Gastrocnemius medialis (tissue), 4 donors: ENCODE results near the gene PROX1. TPM values are rescaled to one million over a fixed set of nuclear protein-coding genes. Genes with fewer than 3 reads are reported as not detected.

ENCODE experiments used
- ATAC-seq, 2 donors: fragments of 150-250 bp; one replicate each; pipeline ENCODE4 v1.9.1; 2016
- DNase-seq, 2 donors: peaks; one replicate each; pipeline ENCODE4 v3.0.0-alpha.2; 2019
- H3K27ac ChIP-seq, 4 donors: fragments of 200-600 bp; sonication (generic); 1 replicate in 1 of 4; 2 replicates in 3 of 4; pipeline ENCODE4 v1.5.1; 2016 to 2018; ENCODE audit warnings: mild to moderate bottlenecking in 2 of 4, moderate library complexity in 1 of 4
- H3K27me3 ChIP-seq, 3 donors: fragments of 200-600 bp; sonication (generic) in 2 of 3; 1 replicate in 1 of 3; 2 replicates in 2 of 3; pipeline versions ENCODE4 v1.5.1 to v1.6.0; 2016 to 2019; ENCODE audit warnings: mild to moderate bottlenecking in 1 of 3, moderate library complexity in 1 of 3
- H3K36me3 ChIP-seq, 2 donors: fragments of 200-600 bp; sonication (generic) in 1 of 2; one replicate each; pipeline ENCODE4 v1.5.1; 2017 to 2018
- H3K4me1 ChIP-seq, 2 donors: fragments of 200-600 bp; sonication (generic) in 1 of 2; one replicate each; pipeline ENCODE4 v1.5.1; 2016 to 2017; ENCODE audit warnings: mild to moderate bottlenecking in 2 of 2
- H3K4me3 ChIP-seq, 4 donors: fragments of 200-600 bp; sonication (generic) in 3 of 4; 1 replicate in 1 of 4; 2 replicates in 3 of 4; pipeline ENCODE4 v1.5.1; 2016 to 2019; ENCODE audit warnings: mild to moderate bottlenecking in 2 of 4
- H3K9me3 ChIP-seq, 3 donors: fragments of 200-600 bp; sonication (generic) in 2 of 3; 1 replicate in 1 of 3; 2 replicates in 2 of 3; pipeline ENCODE4 v1.5.1; 2016 to 2019
- CTCF ChIP-seq, 5 experiments: fragments of 450-650 bp in 3 of 5; fragments of 200-600 bp in 2 of 5; sonication (generic) in 2 of 5; IDR thresholded peaks in 4 of 5; conservative IDR thresholded peaks in 1 of 5; 1 replicate in 4 of 5; 2 replicates in 1 of 5; pipeline ENCODE4 v1.5.1; 2016 to 2019; ENCODE audit warnings: antibody characterized with exemption in 5 of 5, mild to moderate bottlenecking in 3 of 5, moderate library complexity in 3 of 5
- POLR2A ChIP-seq, 2 donors: fragments of 450-650 bp; IDR thresholded peaks; one replicate each; pipeline ENCODE4 v1.6.1; 2017; ENCODE audit warnings: antibody characterized with exemption in 2 of 2, mild to moderate bottlenecking in 2 of 2, moderate library complexity in 2 of 2
- in situ Hi-C, 4 donors: fragments of 200-750 bp; cut with MboI; loops; one replicate each; pipeline versions ENCODE4 v1.15.0 to v1.8.0; 2017; ENCODE audit warnings: low sequenced_read_pairs in 4 of 4
- intact Hi-C: fragments of 100-400 bp; cut with DNase I; formaldehyde crosslinking; loops from one replicate; pipeline ENCODE4 v1.15.1; 2023; ENCODE audit warnings: low total_unique reads
- total RNA-seq, 4 donors: library from RNA; depleted of rRNA; stranded (reverse); fragments of >200 nt; gene quantifications; one replicate each; pipeline versions ENCODE4 v1.1.0 to v1.2.3, GENCODE V29; 2016

Gene PROX1
- total RNA-seq, 4 donors from 2014 or later, result 4.1 to 8.0 (median 5.5) TPM

GRCh38 chr1:214004014-214004413 lies 16.2 kb downstream of the PROX1 start:
- in situ Hi-C loops, result no loop called here
- DNase-seq (no peak), ATAC-seq (no peak)

DNA sequence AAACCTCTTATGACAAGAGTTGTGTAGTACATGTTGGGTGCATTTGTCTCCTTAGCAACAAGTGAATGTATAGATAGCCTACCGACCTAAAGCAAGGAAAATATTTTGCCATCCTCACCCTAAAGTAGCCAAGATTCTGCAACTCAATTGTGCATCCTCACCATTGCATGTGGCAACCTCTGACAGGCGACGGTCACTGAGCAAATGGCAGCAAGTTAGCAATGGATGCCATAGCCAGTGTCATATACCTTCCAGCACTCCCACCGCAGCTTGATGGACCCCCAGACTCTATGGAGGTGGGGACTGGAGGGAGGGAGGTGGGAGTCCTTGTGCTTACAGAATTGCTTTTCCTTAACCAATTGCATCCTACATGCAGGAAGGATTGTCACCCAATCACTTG lies 17.0 kb downstream of the PROX1 start:
- DNase-seq (no peak), ATAC-seq (no peak)
- no peaks in the 10 kb centered on the region for H3K27me3 ChIP-seq
- TF ChIP-seq POLR2A (IDR thresholded peaks at IDR 0.05) (no peak), CTCF (IDR thresholded peaks at IDR 0.05 in 4 of 5, conservative IDR thresholded peaks at IDR 0.05 in 1 of 5) (no peak)
- H3K4me1 ChIP-seq, result peaks cover 0 to 12% of the 10 kb centered on the region in 2 donors
- intact Hi-C loops, result no loop called here
- no peak overlapping the region for H3K4me3 ChIP-seq
- no peaks in the 10 kb centered on the region for H3K36me3 ChIP-seq
- in situ Hi-C loops, result no loop called here
- H3K9me3 ChIP-seq, result no peaks in the 10 kb centered on the region
- H3K27ac ChIP-seq, result no peak overlapping the region

More at GRCh38 chr1:214004014-214004413, 16.2 kb downstream of the PROX1 start:
- Histone ChIP-seq H3K4me1 (peaks cover 0 to 10% of the 10 kb centered on the region in 2 donors), H3K36me3 (no peaks in the 10 kb centered on the region), H3K27ac (no peak overlapping the region), H3K27me3 (no peaks in the 10 kb centered on the region), H3K4me3 (no peak overlapping the region), H3K9me3 (no peaks in the 10 kb centered on the region)
- TF ChIP-seq POLR2A (IDR thresholded peaks at IDR 0.05), result no peak
- TF ChIP-seq CTCF (IDR thresholded peaks at IDR 0.05 in 4 of 5, conservative IDR thresholded peaks at IDR 0.05 in 1 of 5), result no peak
- intact Hi-C loops, result no loop called here

GRCh38 chr1:214005708-214006107 lies 17.9 kb downstream of the PROX1 start:
- TF ChIP-seq CTCF (IDR thresholded peaks at IDR 0.05 in 4 of 5, conservative IDR thresholded peaks at IDR 0.05 in 1 of 5), result no peak
- no peak for TF ChIP-seq POLR2A (IDR thresholded peaks at IDR 0.05)
- Histone ChIP-seq H3K27me3 (no peaks in the 10 kb centered on the region), H3K4me1 (peaks cover 0 to 14% of the 10 kb centered on the region in 2 donors), H3K4me3 (no peak overlapping the region), H3K9me3 (no peaks in the 10 kb centered on the region), H3K36me3 (no peaks in the 10 kb centered on the region), H3K27ac (no peak overlapping the region)
- intact Hi-C loops, result no loop called here
- DNase-seq, result no peak
- ATAC-seq, result no peak
- in situ Hi-C loops, result no loop called here

DNA sequence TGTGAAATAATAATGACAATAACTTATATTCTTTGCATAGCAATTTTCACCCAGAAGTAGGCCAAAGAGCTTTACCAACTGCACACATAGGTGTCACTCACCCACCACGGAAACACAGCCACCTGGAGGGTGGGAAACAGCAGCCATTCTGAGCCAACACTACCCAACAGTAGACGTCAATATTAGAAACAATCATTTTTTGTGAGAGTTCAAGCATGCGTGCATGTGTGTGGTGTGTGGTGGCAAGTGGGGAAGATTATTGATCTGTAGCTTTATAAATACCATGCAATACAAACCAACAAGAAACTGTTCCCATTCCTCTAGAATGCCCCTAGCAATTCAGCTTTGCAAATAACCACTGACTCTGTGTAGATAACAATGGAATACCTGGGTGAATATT lies 19.1 kb downstream of the PROX1 start:
- Histone ChIP-seq H3K4me1 (peaks cover 0 to 14% of the 10 kb centered on the region in 2 donors), H3K27me3 (no peaks in the 10 kb centered on the region), H3K27ac (no peak overlapping the region), H3K9me3 (no peaks in the 10 kb centered on the region), H3K36me3 (no peaks in the 10 kb centered on the region), H3K4me3 (no peak overlapping the region)
- ATAC-seq, result no peak
- intact Hi-C loops (no loop called here), in situ Hi-C loops (no loop called here)
- DNase-seq, result no peak
- TF ChIP-seq POLR2A (IDR thresholded peaks at IDR 0.05) (no peak), CTCF (IDR thresholded peaks at IDR 0.05 in 4 of 5, conservative IDR thresholded peaks at IDR 0.05 in 1 of 5) (no peak)

GRCh38 chr1:214008347-214008746 lies 20.6 kb downstream of the PROX1 start:
- ATAC-seq, result no peak
- in situ Hi-C loops (no loop called here), intact Hi-C loops (no loop called here)
- peaks cover 0 to 5% of the 10 kb centered on the region in 2 donors for H3K4me1 ChIP-seq
- H3K27me3 ChIP-seq, result no peaks in the 10 kb centered on the region
- no peak overlapping the region for H3K4me3 ChIP-seq
- TF ChIP-seq POLR2A (IDR thresholded peaks at IDR 0.05) (no peak), CTCF (IDR thresholded peaks at IDR 0.05 in 4 of 5, conservative IDR thresholded peaks at IDR 0.05 in 1 of 5) (no peak)
- no peaks in the 10 kb centered on the region for H3K9me3 ChIP-seq
- no peak overlapping the region for H3K27ac ChIP-seq
- no peaks in the 10 kb centered on the region for H3K36me3 ChIP-seq
- DNase-seq, result no peak
